Loucy (cell line): Measurements from ENCODE around the gene EPB41L5.

ENCODE experiments used
- H2AFZ ChIP-seq: fragments of 200-600 bp; sonication (generic); 2 replicates; pipeline ENCODE4 v1.6.0; 2016; ENCODE audit warnings: antibody characterized with exemption, mild to moderate bottlenecking, low read length, moderate library complexity
- H3F3A ChIP-seq: fragments of 200-600 bp; 2 replicates; pipeline ENCODE4 v1.6.0; 2016; ENCODE audit warnings: antibody characterized with exemption, low read depth, mild to moderate bottlenecking
- H3K27me3 ChIP-seq: fragments of 200-600 bp; sonication (generic); 2 replicates; pipeline ENCODE4 v1.6.1; 2014; ENCODE audit warnings: low read length, mild to moderate bottlenecking; ENCODE audit not compliant: insufficient read depth, poor library complexity, severe bottlenecking
- H3K36me3 ChIP-seq: fragments of 200-600 bp; sonication (generic); 2 replicates; pipeline ENCODE4 v1.6.1; 2016; ENCODE audit warnings: low read length; ENCODE audit not compliant: insufficient read depth
- H3K4me1 ChIP-seq: fragments of 200-600 bp; sonication (generic); 2 replicates; pipeline ENCODE4 v1.5.1; 2014; ENCODE audit warnings: low read length, mild to moderate bottlenecking; ENCODE audit not compliant: insufficient read depth, poor library complexity, severe bottlenecking
- H3K4me2 ChIP-seq: fragments of 200-600 bp; sonication (generic); 2 replicates; pipeline ENCODE4 v1.6.0; 2014; ENCODE audit warnings: antibody characterized with exemption, low read length, low read depth, mild to moderate bottlenecking; ENCODE audit not compliant: poor library complexity, severe bottlenecking
- H3K4me3 ChIP-seq: fragments of 200-600 bp; sonication (generic); 2 replicates; pipeline ENCODE4 v1.5.1; 2014; ENCODE audit warnings: low read length, mild to moderate bottlenecking, mixed read lengths; ENCODE audit not compliant: poor library complexity, severe bottlenecking
- H3K79me2 ChIP-seq: fragments of 200-600 bp; sonication (generic); 2 replicates; pipeline ENCODE4 v1.6.1; 2014; ENCODE audit warnings: low read length; ENCODE audit not compliant: insufficient read depth
- H3K9ac ChIP-seq: fragments of 200-600 bp; sonication (generic); 2 replicates; pipeline ENCODE4 v1.6.0; 2014; ENCODE audit warnings: mild to moderate bottlenecking, low read depth, low read length, moderate library complexity; ENCODE audit not compliant: poor library complexity, severe bottlenecking
- H3K9me2 ChIP-seq: fragments of 200-600 bp; sonication (generic); replicated peaks from 2 replicates; pipeline ENCODE4 v1.6.1; 2016; ENCODE audit warnings: low read depth, low read length, mixed read lengths
- H3K9me3 ChIP-seq: fragments of 200-600 bp; sonication (generic); 2 replicates; pipeline ENCODE4 v1.6.1; 2014; ENCODE audit warnings: mild to moderate bottlenecking, antibody characterized with exemption, low read length, low read depth; ENCODE audit not compliant: insufficient read depth
- H4K20me1 ChIP-seq: fragments of 200-600 bp; sonication (generic); 2 replicates; pipeline ENCODE4 v1.6.0; 2014; ENCODE audit warnings: antibody characterized with exemption, low read length, mild to moderate bottlenecking; ENCODE audit not compliant: insufficient read depth, poor library complexity, severe bottlenecking
- EZH2phosphoT487 ChIP-seq: fragments of 200-600 bp; IDR thresholded peaks from 2 replicates; pipeline ENCODE4 v1.6.1; 2018; ENCODE audit warnings: antibody characterized with exemption, mild to moderate bottlenecking, moderate library complexity, borderline replicate concordance
- TF ChIP-seq, protein P1 (sequence below): fragments of 200-600 bp; sonication (generic); conservative IDR thresholded peaks from 2 replicates; pipeline ENCODE4 v1.5.1; 2014; ENCODE audit warnings: mild to moderate bottlenecking, antibody characterized with exemption, low read length

EPB41L5 gene

GRCh38 chr2:120140866-120141265 lies 128.0 kb downstream of the EPB41L5 start:
- H3K9ac ChIP-seq, result no peak overlapping the region
- TF ChIP-seq, protein P1, sequence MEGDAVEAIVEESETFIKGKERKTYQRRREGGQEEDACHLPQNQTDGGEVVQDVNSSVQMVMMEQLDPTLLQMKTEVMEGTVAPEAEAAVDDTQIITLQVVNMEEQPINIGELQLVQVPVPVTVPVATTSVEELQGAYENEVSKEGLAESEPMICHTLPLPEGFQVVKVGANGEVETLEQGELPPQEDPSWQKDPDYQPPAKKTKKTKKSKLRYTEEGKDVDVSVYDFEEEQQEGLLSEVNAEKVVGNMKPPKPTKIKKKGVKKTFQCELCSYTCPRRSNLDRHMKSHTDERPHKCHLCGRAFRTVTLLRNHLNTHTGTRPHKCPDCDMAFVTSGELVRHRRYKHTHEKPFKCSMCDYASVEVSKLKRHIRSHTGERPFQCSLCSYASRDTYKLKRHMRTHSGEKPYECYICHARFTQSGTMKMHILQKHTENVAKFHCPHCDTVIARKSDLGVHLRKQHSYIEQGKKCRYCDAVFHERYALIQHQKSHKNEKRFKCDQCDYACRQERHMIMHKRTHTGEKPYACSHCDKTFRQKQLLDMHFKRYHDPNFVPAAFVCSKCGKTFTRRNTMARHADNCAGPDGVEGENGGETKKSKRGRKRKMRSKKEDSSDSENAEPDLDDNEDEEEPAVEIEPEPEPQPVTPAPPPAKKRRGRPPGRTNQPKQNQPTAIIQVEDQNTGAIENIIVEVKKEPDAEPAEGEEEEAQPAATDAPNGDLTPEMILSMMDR, result no peak
- no peak for TF ChIP-seq EZH2phosphoT487
- H4K20me1 ChIP-seq, result no peaks in the 10 kb centered on the region
- H3K79me2 ChIP-seq, result no peaks in the 10 kb centered on the region
- H3K4me2 ChIP-seq, result no peak overlapping the region
- H3K36me3 ChIP-seq, result no peaks in the 10 kb centered on the region
- H3K4me1 ChIP-seq, result no peaks in the 10 kb centered on the region
- H3K4me3 ChIP-seq, result no peak overlapping the region
- H2AFZ ChIP-seq, result no peak overlapping the region
- no peaks in the 10 kb centered on the region for H3F3A ChIP-seq
- H3K9me3 ChIP-seq, result no peaks in the 10 kb centered on the region
- H3K27me3 ChIP-seq, result no peaks in the 10 kb centered on the region
- H3K9me2 ChIP-seq, result no peaks in the 10 kb centered on the region

- no peaks in the 10 kb centered on the region for H3K9me2 ChIP-seq
- no peaks in the 10 kb centered on the region for H3K79me2 ChIP-seq
- no peak overlapping the region for H2AFZ ChIP-seq
- no peaks in the 10 kb centered on the region for H3K9me3 ChIP-seq
- no peaks in the 10 kb centered on the region for H3K27me3 ChIP-seq
- H3K9ac ChIP-seq, result no peak overlapping the region
- no peaks in the 10 kb centered on the region for H4K20me1 ChIP-seq
- H3K4me2 ChIP-seq, result no peak overlapping the region
- H3K4me3 ChIP-seq, result no peak overlapping the region
- no peaks in the 10 kb centered on the region for H3K4me1 ChIP-seq
- H3F3A ChIP-seq, result no peaks in the 10 kb centered on the region
- no peak for TF ChIP-seq EZH2phosphoT487
- H3K36me3 ChIP-seq, result no peaks in the 10 kb centered on the region
Observed at GRCh38 chr2:120141300-120142069, 128.6 kb downstream of the EPB41L5 start.

- Histone ChIP-seq H3K4me2 (no peak overlapping the region), H3K4me1 (no peaks in the 10 kb centered on the region), H3K9me3 (no peaks in the 10 kb centered on the region), H3K9ac (no peak overlapping the region), H3K36me3 (no peaks in the 10 kb centered on the region), H2AFZ (no peak overlapping the region), H3K9me2 (no peaks in the 10 kb centered on the region), H3K4me3 (no peak overlapping the region), H3K27me3 (no peaks in the 10 kb centered on the region), H4K20me1 (no peaks in the 10 kb centered on the region), H3K79me2 (no peaks in the 10 kb centered on the region), H3F3A (no peaks in the 10 kb centered on the region)
- TF ChIP-seq, protein P1, result no peak
- no peak for TF ChIP-seq EZH2phosphoT487
Observed at GRCh38 chr2:120142528-120143219, 129.8 kb downstream of the EPB41L5 start.
